GM21390 (cell line): Measurements from ENCODE around the gene ZNF516.
A peak's percentile ranks its signal among the peaks of the same experiment; 100 is the strongest.

Experiments
- ATAC-seq: cut with Tn5 transposase; IDR thresholded peaks from one replicate; pipeline ENCODE4 v1.9.1; 2021; ENCODE audit not compliant: unreplicated experiment

Gene ZNF516

GRCh38 chr18:76404345-76404831 lies 90.7 kb downstream of the ZNF516 start:
- no peak for ATAC-seq

- ATAC-seq: no peak
Measured at GRCh38 chr18:76402026-76402990, 92.7 kb downstream of the ZNF516 start.

GRCh38 chr18:76401498-76401897 lies 93.5 kb downstream of the ZNF516 start:
- ATAC-seq: no peak

- ATAC-seq: no peak
Measured at GRCh38 chr18:76399613-76400391, 95.2 kb downstream of the ZNF516 start.

GRCh38 chr18:76398896-76399612 lies 96.0 kb downstream of the ZNF516 start:
- peak; percentile 96 for ATAC-seq

GRCh38 chr18:76398295-76398694 lies 96.7 kb downstream of the ZNF516 start:
- ATAC-seq: no peak

- no peak for ATAC-seq
Measured at GRCh38 chr18:76397631-76398030, 97.4 kb downstream of the ZNF516 start.

- no peak for ATAC-seq
Measured at GRCh38 chr18:76396792-76397191, 98.2 kb downstream of the ZNF516 start.

- ATAC-seq: no peak
Measured at GRCh38 chr18:76395609-76396008, 99.4 kb downstream of the ZNF516 start.

GRCh38 chr18:76394780-76395476 lies 100.1 kb downstream of the ZNF516 start:
- no peak for ATAC-seq

- no peak for ATAC-seq
Measured at GRCh38 chr18:76392349-76392748, 102.7 kb downstream of the ZNF516 start.

- ATAC-seq: no peak
Measured at GRCh38 chr18:76391746-76392145, 103.3 kb downstream of the ZNF516 start.

GRCh38 chr18:76391038-76391437 lies 104.0 kb downstream of the ZNF516 start:
- no peak for ATAC-seq

GRCh38 chr18:76390452-76391035 lies 104.5 kb downstream of the ZNF516 start:
- ATAC-seq: no peak

GRCh38 chr18:76389716-76390115 lies 105.3 kb downstream of the ZNF516 start:
- ATAC-seq: no peak

- no peak for ATAC-seq
Measured at GRCh38 chr18:76388891-76389423, 106.1 kb downstream of the ZNF516 start.

GRCh38 chr18:76388261-76388660 lies 106.8 kb downstream of the ZNF516 start:
- ATAC-seq: no peak

- no peak for ATAC-seq
Measured at GRCh38 chr18:76387608-76388007, 107.4 kb downstream of the ZNF516 start.

- ATAC-seq: no peak
Measured at GRCh38 chr18:76386886-76387285, 108.2 kb downstream of the ZNF516 start.

GRCh38 chr18:76386071-76386470 lies 109.0 kb downstream of the ZNF516 start:
- ATAC-seq: no peak
